DND-41 (cell line): ENCODE results near the gene POC1B.

Experiments
- EZH2 ChIP-seq: IDR thresholded peaks from 3 replicates; pipeline ENCODE4 v1.6.1; 2012; ENCODE audit warnings: borderline replicate concordance, low read depth, mild to moderate bottlenecking, moderate library complexity, low read length, inconsistent platforms; ENCODE audit not compliant: severe bottlenecking
- TF ChIP-seq, protein P1 (sequence below): IDR thresholded peaks from 2 replicates; pipeline ENCODE4 v1.5.1; 2012; ENCODE audit warnings: borderline replicate concordance, low read length, moderate library complexity, mild to moderate bottlenecking; ENCODE audit not compliant: poor library complexity, severe bottlenecking; ENCODE audit errors: extremely low read depth

DNA sequence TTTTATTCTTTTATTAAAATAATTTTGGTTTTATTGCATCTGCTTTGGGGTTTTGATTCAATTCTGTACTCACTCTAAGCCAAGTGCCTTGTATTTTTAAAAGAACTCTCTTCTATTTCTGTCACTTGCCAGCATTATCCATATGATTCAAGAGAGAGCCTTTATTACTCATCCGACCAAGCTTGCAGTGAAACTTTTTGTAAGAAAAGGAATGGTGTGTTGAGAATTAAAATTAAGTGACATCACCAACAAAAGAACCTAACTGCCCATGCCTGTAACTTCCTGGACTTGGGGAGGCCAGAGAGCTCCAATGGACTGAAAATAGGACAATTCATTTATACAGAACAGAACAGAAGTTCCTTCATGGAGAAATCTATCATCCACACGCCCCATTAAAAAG lies 53.3 kb downstream of the POC1B start:
- TF ChIP-seq, protein P1, sequence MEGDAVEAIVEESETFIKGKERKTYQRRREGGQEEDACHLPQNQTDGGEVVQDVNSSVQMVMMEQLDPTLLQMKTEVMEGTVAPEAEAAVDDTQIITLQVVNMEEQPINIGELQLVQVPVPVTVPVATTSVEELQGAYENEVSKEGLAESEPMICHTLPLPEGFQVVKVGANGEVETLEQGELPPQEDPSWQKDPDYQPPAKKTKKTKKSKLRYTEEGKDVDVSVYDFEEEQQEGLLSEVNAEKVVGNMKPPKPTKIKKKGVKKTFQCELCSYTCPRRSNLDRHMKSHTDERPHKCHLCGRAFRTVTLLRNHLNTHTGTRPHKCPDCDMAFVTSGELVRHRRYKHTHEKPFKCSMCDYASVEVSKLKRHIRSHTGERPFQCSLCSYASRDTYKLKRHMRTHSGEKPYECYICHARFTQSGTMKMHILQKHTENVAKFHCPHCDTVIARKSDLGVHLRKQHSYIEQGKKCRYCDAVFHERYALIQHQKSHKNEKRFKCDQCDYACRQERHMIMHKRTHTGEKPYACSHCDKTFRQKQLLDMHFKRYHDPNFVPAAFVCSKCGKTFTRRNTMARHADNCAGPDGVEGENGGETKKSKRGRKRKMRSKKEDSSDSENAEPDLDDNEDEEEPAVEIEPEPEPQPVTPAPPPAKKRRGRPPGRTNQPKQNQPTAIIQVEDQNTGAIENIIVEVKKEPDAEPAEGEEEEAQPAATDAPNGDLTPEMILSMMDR = no peak
- TF ChIP-seq EZH2 = no peak
